NCI-H526 (cell line): Measurements from ENCODE around the gene SGSM1.

Experiments
- DNase-seq, 2 experiments: peaks; one replicate each; lab custom pipeline; 2025; lab: John Stamatoyannopoulos, UW

SGSM1 gene

GRCh38 chr22:24805790-24806662 lies at the start of gene SGSM1:
Gene SGSM1 (plus strand): TSS chr22:24806211. CDS start chr22:24806326, 115 bp downstream.
- peak in 1 of 2 experiments; percentile 85 for DNase-seq

GRCh38 chr22:24758164-24758799 lies 47.7 kb upstream of the SGSM1 start:
- peak in 1 of 2 experiments; percentile 42 for DNase-seq

- DNase-seq: no peak
These were observed 46.2 kb upstream of the SGSM1 start for GRCh38 chr22:24759765-24760164.

- no peak for DNase-seq
These were observed 45.2 kb upstream of the SGSM1 start for GRCh38 chr22:24760708-24761306.

GRCh38 chr22:24761888-24762675 lies 43.9 kb upstream of the SGSM1 start:
- DNase-seq: no peak

- DNase-seq: no peak
These were observed 42.0 kb upstream of the SGSM1 start for GRCh38 chr22:24763872-24764485.

- DNase-seq: no peak
These were observed 40.8 kb upstream of the SGSM1 start for GRCh38 chr22:24765166-24765565.

GRCh38 chr22:24768537-24769374 lies 37.3 kb upstream of the SGSM1 start:
- DNase-seq: peak; percentile 32 to 77

GRCh38 chr22:24772493-24773220 lies 33.4 kb upstream of the SGSM1 start:
- peak in 1 of 2 experiments; percentile 25 for DNase-seq

- no peak for DNase-seq
These were observed 30.1 kb upstream of the SGSM1 start for GRCh38 chr22:24775769-24776492.

- DNase-seq: no peak
These were observed 29.5 kb upstream of the SGSM1 start for GRCh38 chr22:24776525-24776924.

- no peak for DNase-seq
These were observed 16.5 kb upstream of the SGSM1 start for GRCh38 chr22:24789516-24789915.

- DNase-seq: no peak
These were observed 14.6 kb upstream of the SGSM1 start for GRCh38 chr22:24791362-24791761.

GRCh38 chr22:24796056-24796455 lies 10.0 kb upstream of the SGSM1 start:
- no peak for DNase-seq

GRCh38 chr22:24796860-24797259 lies 9.2 kb upstream of the SGSM1 start:
- DNase-seq: no peak

GRCh38 chr22:24801901-24802465 lies 4.0 kb upstream of the SGSM1 start:
- DNase-seq: no peak

GRCh38 chr22:24803064-24803542 lies 2.9 kb upstream of the SGSM1 start:
- peak in 1 of 2 experiments; percentile 54 for DNase-seq

- peak in 1 of 2 experiments; percentile 22 for DNase-seq
These were observed 621 bp downstream of the SGSM1 start for GRCh38 chr22:24806663-24807001.
